ENCODE data around the gene CD5L. TPM values are rescaled to one million over a fixed set of nuclear protein-coding genes. Genes with fewer than 3 reads are reported as not detected.

The CD5L gene
- total and polyA plus RNA-seq, 7 donors: 0.07 TPM; not detected in 6

- Histone ChIP-seq H3K27ac (no peak overlapping the region), H3K4me1 (no peaks in the 10 kb centered on the region), H3K9me3 (no peaks in the 10 kb centered on the region), H3K27me3 (no peaks in the 10 kb centered on the region), H3K4me3 (no peak overlapping the region), H3K36me3 (no peaks in the 10 kb centered on the region)
- no peak for TF ChIP-seq EP300 (IDR thresholded peaks at IDR 0.05)
- TF ChIP-seq CTCF (IDR thresholded peaks at IDR 0.05): no peak
- no peak for TF ChIP-seq POLR2A (IDR thresholded peaks at IDR 0.05)
- TF ChIP-seq POLR2AphosphoS5 (IDR thresholded peaks at IDR 0.05): no peak
- intact Hi-C loops (cut with DNase I): no loop called here
- DNase-seq: no peak
- WGBS, 2 donors: 75 to 91% methylated on average over 3 of the region's 3 CpGs
These were observed 56.8 kb downstream of the CD5L start for GRCh38 chr1:157784801-157785200.

- TF ChIP-seq POLR2AphosphoS5 (IDR thresholded peaks at IDR 0.05) (no peak), POLR2A (IDR thresholded peaks at IDR 0.05) (no peak), CTCF (IDR thresholded peaks at IDR 0.05) (no peak), EP300 (IDR thresholded peaks at IDR 0.05) (no peak)
- H3K27ac ChIP-seq: no peak overlapping the region
- intact Hi-C loops (cut with DNase I): no loop called here
- no peaks in the 10 kb centered on the region for H3K36me3 ChIP-seq
- no peaks in the 10 kb centered on the region for H3K9me3 ChIP-seq
- DNase-seq: no peak
- H3K4me1 ChIP-seq: no peaks in the 10 kb centered on the region
- 69 to 93% methylated on average over 1 of the region's 1 CpG for WGBS, 2 donors
- H3K4me3 ChIP-seq: no peak overlapping the region
- H3K27me3 ChIP-seq: no peaks in the 10 kb centered on the region
These were observed 58.7 kb downstream of the CD5L start for GRCh38 chr1:157782931-157783330.

GRCh38 chr1:157781048-157781447, 60.6 kb downstream of the CD5L start:
- Histone ChIP-seq H3K4me3 (no peak overlapping the region), H3K9me3 (no peaks in the 10 kb centered on the region), H3K36me3 (no peaks in the 10 kb centered on the region), H3K27me3 (no peaks in the 10 kb centered on the region), H3K4me1 (no peaks in the 10 kb centered on the region), H3K27ac (no peak overlapping the region)
- WGBS, 2 donors: 17 to 21% methylated on average over 2 of the region's 2 CpGs
- intact Hi-C loops (cut with DNase I): no loop called here
- TF ChIP-seq POLR2A (IDR thresholded peaks at IDR 0.05): no peak
- no peak for TF ChIP-seq POLR2AphosphoS5 (IDR thresholded peaks at IDR 0.05)
- no peak for TF ChIP-seq EP300 (IDR thresholded peaks at IDR 0.05)
- no peak for TF ChIP-seq CTCF (IDR thresholded peaks at IDR 0.05)
- no peak for DNase-seq

Small RNA genes within 50 kb of the gene (small RNA-seq; reads per million reads assigned to genes)
- gene MRPS21P2: 0 reads per million in 3 donors

Other genes starting within 250 kb of the CD5L start
- gene FCRL4, start 243.7 kb downstream of the CD5L start, total RNA-seq: not detected
- under 1 TPM in 1 of 3 donors, not detected in 2; 0.96 TPM for gene FCRL4, start 243.7 kb downstream of the CD5L start, polyA plus RNA-seq
- not detected for gene FCRL3, start 141.0 kb downstream of the CD5L start, total RNA-seq
- gene FCRL3, start 141.0 kb downstream of the CD5L start, polyA plus RNA-seq: 1 to 10 TPM in 1 of 3 donors, under 1 TPM in 1, not detected in 1; under 0.01 to 6.7 TPM
- gene FCRL2, start 64.7 kb downstream of the CD5L start, total RNA-seq: not detected
- gene FCRL2, start 64.7 kb downstream of the CD5L start, polyA plus RNA-seq: 10 to 100 TPM in 1 of 3 donors, under 1 TPM in 1, not detected in 1; 0.60 to 13.6 TPM
- gene FCRL1, start 21.7 kb downstream of the CD5L start, total RNA-seq: not detected
- gene FCRL1, start 21.7 kb downstream of the CD5L start, polyA plus RNA-seq: 10 to 100 TPM in 1 of 3 donors, under 1 TPM in 1, not detected in 1; 0.60 to 35.4 TPM
- gene KIRREL1, start 151.8 kb upstream of the CD5L start, total RNA-seq: 10 to 100 TPM; 29.0 to 57.0 (median 44.0) TPM
- gene KIRREL1, start 151.8 kb upstream of the CD5L start, polyA plus RNA-seq: 10 to 100 TPM in 1 of 3 donors, 1 to 10 TPM in 1, under 1 TPM in 1; 0.92 to 11.5 (median 1.8) TPM

All from sigmoid colon (tissue), 7 donors.